ENCODE measurements around the gene CRIP3. TPM values are rescaled to one million over a fixed set of nuclear protein-coding genes. Genes with fewer than 3 reads are reported as not detected.

CRIP3 gene
- total RNA-seq, 2 donors from 2014 or later = not detected

- ATAC-seq = no peak
- no peaks in the 10 kb centered on the region for H3K27me3 ChIP-seq
- intact Hi-C loops (cut with DNase I) = no loop called here
- DNase-seq = no peak
- H3K9me3 ChIP-seq = no peaks in the 10 kb centered on the region
- H3K36me3 ChIP-seq (replicated peaks in 1 of 2; ENCODE audit: insufficient read depth in 1 of 2, low read depth in 2 of 2) = no peaks in the 10 kb centered on the region
- H3K4me1 ChIP-seq = peaks cover 1% of the 10 kb centered on the region
- 75 to 76% methylated on average over 13 to 14 of the region's 14 CpGs for WGBS, 2 donors
- H3K27ac ChIP-seq = no peak overlapping the region
- H3K4me3 ChIP-seq = no peak overlapping the region
- no peak for TF ChIP-seq POLR2A (IDR thresholded peaks at IDR 0.05)
- no peak for TF ChIP-seq CTCF (IDR thresholded peaks at IDR 0.05)
Observed at GRCh38 chr6:43262000-43262779, 46.4 kb downstream of the CRIP3 start.

- Histone ChIP-seq H3K9me3 (no peaks in the 10 kb centered on the region), H3K4me3 (no peak overlapping the region), H3K4me1 (no peaks in the 10 kb centered on the region), H3K27ac (no peak overlapping the region), H3K27me3 (no peaks in the 10 kb centered on the region), H3K36me3 (replicated peaks in 1 of 2; ENCODE audit: insufficient read depth in 1 of 2, low read depth in 2 of 2) (no peaks in the 10 kb centered on the region)
- no peak for DNase-seq
- TF ChIP-seq CTCF (IDR thresholded peaks at IDR 0.05) = no peak
- TF ChIP-seq POLR2A (IDR thresholded peaks at IDR 0.05) = no peak
- ATAC-seq = no peak
- intact Hi-C loops (cut with DNase I) = no loop called here
- 66 to 70% methylated on average over 5 of the region's 5 CpGs for WGBS, 2 donors
Observed at GRCh38 chr6:43261198-43261597, 47.4 kb downstream of the CRIP3 start.

DNA sequence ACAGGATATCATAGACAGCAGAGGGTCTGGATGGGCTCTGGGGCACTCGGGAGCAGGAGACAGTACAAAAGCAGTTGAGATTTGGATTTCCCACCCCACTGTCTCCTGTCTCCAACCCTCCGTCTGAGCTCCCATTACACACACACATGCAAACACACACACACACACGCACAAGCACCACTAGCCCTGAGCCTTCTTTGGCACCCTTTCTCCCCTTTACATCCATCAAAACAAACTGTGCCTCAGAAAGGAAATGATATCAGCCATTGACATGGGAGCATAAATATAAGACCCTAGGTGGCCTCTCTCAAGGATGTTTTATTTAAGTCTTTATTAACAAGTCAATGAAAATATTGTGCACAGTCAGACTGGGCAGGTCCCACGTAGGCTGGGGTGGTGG, 47.8 kb downstream of the CRIP3 start:
- TF ChIP-seq CTCF (IDR thresholded peaks at IDR 0.05) (no peak), POLR2A (IDR thresholded peaks at IDR 0.05) (no peak)
- Histone ChIP-seq H3K9me3 (no peaks in the 10 kb centered on the region), H3K36me3 (replicated peaks in 1 of 2; ENCODE audit: insufficient read depth in 1 of 2, low read depth in 2 of 2) (no peaks in the 10 kb centered on the region), H3K27me3 (no peaks in the 10 kb centered on the region), H3K4me3 (no peak overlapping the region), H3K4me1 (no peaks in the 10 kb centered on the region), H3K27ac (no peak overlapping the region)
- WGBS, 2 donors = 74 to 85% methylated on average over 4 of the region's 4 CpGs
- no peak for ATAC-seq
- no peak for DNase-seq
- intact Hi-C loops (cut with DNase I) = no loop called here

- Histone ChIP-seq H3K27me3 (no peaks in the 10 kb centered on the region), H3K9me3 (no peaks in the 10 kb centered on the region), H3K4me3 (no peak overlapping the region), H3K36me3 (replicated peaks in 1 of 2; ENCODE audit: insufficient read depth in 1 of 2, low read depth in 2 of 2) (no peaks in the 10 kb centered on the region), H3K4me1 (no peaks in the 10 kb centered on the region), H3K27ac (no peak overlapping the region)
- WGBS, 2 donors = 79 to 85% methylated on average over 25 to 30 of the region's 30 CpGs
- no peak for TF ChIP-seq POLR2A (IDR thresholded peaks at IDR 0.05)
- TF ChIP-seq CTCF (IDR thresholded peaks at IDR 0.05) = no peak
- ATAC-seq (no peak), DNase-seq (no peak)
- intact Hi-C loops (cut with DNase I) = loop anchor here (10.0 kb wide), 2 partner anchors 76 to 246 kb away; no protein-coding TSS in a partner anchor
Observed at GRCh38 chr6:43258807-43259686, 49.6 kb downstream of the CRIP3 start.
